ENCODE measurements around the gene NSMCE1. TPM values are rescaled to one million over a fixed set of nuclear protein-coding genes. Genes with fewer than 3 reads are reported as not detected.

NSMCE1 gene
- total and polyA plus RNA-seq, 2 of the 8 experiments (the other 6 are each of a cell fraction or from before 2014, with no cell fraction given), result 8.1 to 16.6 TPM

GRCh38 chr16:27304102-27304501 lies 35.5 kb upstream of the NSMCE1 start (continued):
- no peak for TF ChIP-seq CREB1 (IDR thresholded peaks at IDR 0.05)
- no peak for TF ChIP-seq EP300 (IDR thresholded peaks at IDR 0.05; ENCODE audit: borderline replicate concordance in 1 of 2, low read depth in 2 of 2, low read length in 2 of 2)
- TF ChIP-seq SIN3A (conservative IDR thresholded peaks at IDR 0.05 in 1 of 2, IDR thresholded peaks at IDR 0.05 in 1 of 2; ENCODE audit: low read depth in 1 of 2, low read length in 2 of 2), result no peak

Measured in H1 (cell line).